K562 (cell line): ENCODE measurements around the gene SCAPER. TPM values are rescaled to one million over a fixed set of nuclear protein-coding genes. Genes with fewer than 3 reads are reported as not detected.

ENCODE experiments used
- BRCA1 ChIP-seq, 2 experiments: fragments of 450-650 bp in 1 of 2; sonication (generic) in 1 of 2; formaldehyde crosslinking in 1 of 2; IDR thresholded peaks; 2 replicates each; pipeline versions ENCODE4 v1.5.0 to v1.6.1; 2017 to 2020; ENCODE audit warnings: mild to moderate bottlenecking in 1 of 2, missing genetic modification reagents in 1 of 2
- CBX5 ChIP-seq: IDR thresholded peaks from 2 replicates; pipeline ENCODE4 v1.6.1; 2014; ENCODE audit warnings: low read depth, borderline replicate concordance
- CTBP1 ChIP-seq: fragments of 450-650 bp; IDR thresholded peaks from 2 replicates; pipeline ENCODE4 v1.6.1; 2016; ENCODE audit warnings: borderline replicate concordance
- GATA2 ChIP-seq: sonication (generic); formaldehyde crosslinking; IDR thresholded peaks from 2 replicates; pipeline ENCODE4 v1.4.0; 2020; ENCODE audit warnings: mild to moderate bottlenecking, missing genetic modification reagents
- HMGN3 ChIP-seq: IDR thresholded peaks from 2 replicates; pipeline ENCODE4 v1.6.1; 2011; ENCODE audit warnings: borderline replicate concordance, low read depth, mild to moderate bottlenecking, mixed read lengths, low read length; ENCODE audit not compliant: insufficient read length; ENCODE audit errors: extremely low read depth
- MAZ ChIP-seq, 2 experiments: fragments of 450-650 bp in 1 of 2; sonication (generic) in 1 of 2; formaldehyde crosslinking; IDR thresholded peaks in 1 of 2; conservative IDR thresholded peaks in 1 of 2; 2 replicates each; pipeline versions ENCODE4 v1.4.0 to v1.5.0; 2020; ENCODE audit warnings: mild to moderate bottlenecking in 1 of 2, missing genetic modification reagents in 1 of 2
- MEIS2 ChIP-seq: fragments of 450-650 bp; IDR thresholded peaks from 2 replicates; pipeline ENCODE4 v1.6.1; 2014; ENCODE audit warnings: mild to moderate bottlenecking; ENCODE audit not compliant: partially characterized antibody
- NR2C2 ChIP-seq, 2 experiments: fragments of 200-800 bp in 1 of 2; sonication (Bioruptor generic) in 1 of 2; sonication (generic) in 1 of 2; formaldehyde crosslinking in 1 of 2; IDR thresholded peaks; 2 replicates each; pipeline versions ENCODE4 v1.6.1 to v1.8.0; 2016 to 2022; ENCODE audit warnings: mild to moderate bottlenecking in 1 of 2, missing compliant biosample characterization in 1 of 2, missing genetic modification characterization in 1 of 2, missing genetic modification reagents in 1 of 2
- PCBP2 ChIP-seq: fragments of 200-400 bp; formaldehyde crosslinking; IDR thresholded peaks from 2 replicates; pipeline ENCODE4 v1.6.1; 2018; ENCODE audit warnings: low read length, low read depth, mild to moderate bottlenecking, moderate library complexity; ENCODE audit not compliant: poor library complexity, severe bottlenecking
- PHF21A ChIP-seq: fragments of 450-650 bp; IDR thresholded peaks from 2 replicates; pipeline ENCODE4 v1.6.1; 2017; ENCODE audit warnings: low read depth, borderline replicate concordance
- SP1 ChIP-seq: sonication (generic); formaldehyde crosslinking; IDR thresholded peaks from 2 replicates; pipeline ENCODE4 v1.8.1; 2022; ENCODE audit warnings: mild to moderate bottlenecking, missing genetic modification reagents
- ZBTB33 ChIP-seq: sonication (generic); formaldehyde crosslinking; IDR thresholded peaks from 2 replicates; pipeline ENCODE4 v1.8.1; 2023; ENCODE audit warnings: mild to moderate bottlenecking, missing genetic modification reagents
- ZFX ChIP-seq: sonication (generic); formaldehyde crosslinking; IDR thresholded peaks from 2 replicates; pipeline ENCODE4 v1.8.0; 2022; ENCODE audit warnings: mild to moderate bottlenecking, missing genetic modification reagents, moderate library complexity
- ZNF174 ChIP-seq: fragments of 250-450 bp; sonication (Bioruptor Pico); IDR thresholded peaks from 2 replicates; pipeline ENCODE4 v1.4.0; 2020; ENCODE audit warnings: mild to moderate bottlenecking
- ZNF395 ChIP-seq: fragments of 200-800 bp; sonication (Bioruptor generic); IDR thresholded peaks from 2 replicates; pipeline ENCODE4 v1.6.1; 2017; ENCODE audit warnings: missing genetic modification characterization, missing compliant biosample characterization
- ZNF644 ChIP-seq: fragments of 200-800 bp; sonication (Bioruptor generic); IDR thresholded peaks from 2 replicates; pipeline ENCODE4 v1.6.1; 2016; ENCODE audit warnings: low read depth, missing genetic modification characterization, missing compliant biosample characterization
- ZNF785 ChIP-seq: fragments of 250-450 bp; sonication (Bioruptor Pico); IDR thresholded peaks from 2 replicates; pipeline ENCODE4 v1.4.0; 2020; ENCODE audit warnings: mild to moderate bottlenecking
- polyA plus RNA-seq, 8 experiments: library from polyadenylated mRNA; depleted of rRNA in 4 of 8; stranded (reverse) in 5 of 8; unstranded in 3 of 8; fragments of >200 nt; fragmentation: Nextera tagmentation in 2 of 8; fragmentation: Illumina TruSeq in 1 of 8; extraction: Ambion mirVana in 2 of 8; extraction: Trizol in 1 of 8; gene quantifications; 2 replicates each; pipeline versions ENCODE4 v1.2.1 to v1.2.3, GENCODE V29; 2011 to 2014; ENCODE audit warnings: inconsistent platforms in 1 of 8, missing spikeins in 1 of 8
- total RNA-seq, 7 experiments: library from RNA; depleted of rRNA in 6 of 7; stranded (reverse); fragments of >200 nt in 6 of 7; fragmentation: Illumina TruSeq in 2 of 7; extraction: Trizol in 2 of 7; gene quantifications; 2 replicates each; pipeline versions ENCODE4 v1.2.1 to v1.2.3, GENCODE V29; 2011 to 2021; ENCODE audit warnings: low replicate concordance in 1 of 7
- TF ChIP-seq, protein P1 (sequence below): sonication (generic); formaldehyde crosslinking; IDR thresholded peaks from 2 replicates; pipeline ENCODE4 v1.9.0; 2022; ENCODE audit warnings: mild to moderate bottlenecking, missing genetic modification reagents
- TF ChIP-seq, protein P2 (sequence below), 2 experiments: IDR thresholded peaks; 2 replicates each; pipeline ENCODE4 v1.6.1; 2011; ENCODE audit warnings: borderline replicate concordance in 1 of 2, control low read depth in 1 of 2, low read depth in 1 of 2, low read length in 1 of 2, mild to moderate bottlenecking in 1 of 2, mixed read lengths in 1 of 2, moderate library complexity in 1 of 2; ENCODE audit not compliant: insufficient read depth in 1 of 2, insufficient read length in 1 of 2, poor library complexity in 1 of 2, severe bottlenecking in 1 of 2; ENCODE audit errors: extremely low read depth in 1 of 2

The SCAPER gene
- total and polyA plus RNA-seq, 9 of the 15 experiments (the other 6 are each of a cell fraction or from before 2014, with no cell fraction given): 1.3 to 5.7 (median 3.2) TPM

GRCh38 chr15:76905013-76905839 is at the start of gene SCAPER (continued):
- TF ChIP-seq, protein P1, sequence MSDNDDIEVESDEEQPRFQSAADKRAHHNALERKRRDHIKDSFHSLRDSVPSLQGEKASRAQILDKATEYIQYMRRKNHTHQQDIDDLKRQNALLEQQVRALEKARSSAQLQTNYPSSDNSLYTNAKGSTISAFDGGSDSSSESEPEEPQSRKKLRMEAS (CRISPR knock-in tag): peak; percentile 92
- TF ChIP-seq ZNF644 (tag) (no peak), BRCA1 (IDR thresholded peaks at IDR 0.05) (no peak), BRCA1 (CRISPR knock-in tag; IDR thresholded peaks at IDR 0.05) (no peak), ZFX (CRISPR knock-in tag) (peak; percentile 68), HMGN3 (peak; percentile 45), ZNF785 (CRISPR knock-in tag) (no peak), ZBTB33 (CRISPR knock-in tag) (peak; percentile 11; the same call in 1 of the 2 replicates), CTBP1 (peak; percentile 75; the same call in 1 of the 2 replicates), CBX5 (no peak), ZNF395 (CRISPR knock-in tag) (0 out of 2 replicates have a peak, but pooled peaks have one; percentile 68), MEIS2 (peak; percentile 79), MAZ (CRISPR knock-in tag; conservative IDR thresholded peaks at IDR 0.05 in 1 of 2, IDR thresholded peaks at IDR 0.05 in 1 of 2) (peak; percentile 83 to 86), PCBP2 (no peak), NR2C2 (CRISPR knock-in tag; IDR thresholded peaks at IDR 0.05) (no peak), NR2C2 (tag; IDR thresholded peaks at IDR 0.05) (peak; percentile 76), SP1 (CRISPR knock-in tag) (peak; percentile 61; the same call in 1 of the 2 replicates), GATA2 (CRISPR knock-in tag) (no peak), PHF21A (peak; percentile 90), ZNF174 (CRISPR knock-in tag) (no peak)
- TF ChIP-seq, protein P2, sequence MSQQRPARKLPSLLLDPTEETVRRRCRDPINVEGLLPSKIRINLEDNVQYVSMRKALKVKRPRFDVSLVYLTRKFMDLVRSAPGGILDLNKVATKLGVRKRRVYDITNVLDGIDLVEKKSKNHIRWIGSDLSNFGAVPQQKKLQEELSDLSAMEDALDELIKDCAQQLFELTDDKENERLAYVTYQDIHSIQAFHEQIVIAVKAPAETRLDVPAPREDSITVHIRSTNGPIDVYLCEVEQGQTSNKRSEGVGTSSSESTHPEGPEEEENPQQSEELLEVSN (IDR thresholded peaks at IDR 0.05; ENCODE audit: borderline replicate concordance in 1 of 2, extremely low read depth in 1 of 2, insufficient read depth in 1 of 2, insufficient read length in 1 of 2, low read depth in 1 of 2, low read length in 1 of 2, poor library complexity in 1 of 2, severe bottlenecking in 1 of 2): peak; percentile 98 to 100
